Vagina (tissue), 2 donors: ENCODE measurements around the gene TM9SF4. TPM values are rescaled to one million over a fixed set of nuclear protein-coding genes. Genes with fewer than 3 reads are reported as not detected.

ENCODE experiments used
- DNase-seq, 2 donors: peaks; one replicate each; pipeline ENCODE4 v3.0.0-alpha.2; 2017; ENCODE audit errors: extremely low spot score in 2 of 2
- H3K27ac ChIP-seq: fragments of 200-600 bp; sonication (generic); one replicate; pipeline ENCODE4 v1.5.1; 2019
- H3K27me3 ChIP-seq: fragments of 200-600 bp; sonication (generic); one replicate; pipeline ENCODE4 v1.5.1; 2019
- H3K36me3 ChIP-seq, 2 donors: fragments of 200-600 bp; sonication (generic); one replicate each; pipeline ENCODE4 v1.5.1; 2017 to 2019
- H3K4me1 ChIP-seq: fragments of 200-600 bp; sonication (generic); one replicate; pipeline ENCODE4 v1.5.1; 2019
- H3K4me3 ChIP-seq, 2 donors: fragments of 200-600 bp; sonication (generic); 1 replicate in 1 of 2; 2 replicates in 1 of 2; pipeline ENCODE4 v1.5.1; 2016 to 2019
- H3K9me3 ChIP-seq: fragments of 200-600 bp; sonication (generic); one replicate; pipeline ENCODE4 v1.5.1; 2019
- CTCF ChIP-seq, 3 experiments: fragments of 450-650 bp in 2 of 3; fragments of 200-600 bp in 1 of 3; sonication (generic) in 1 of 3; IDR thresholded peaks; one replicate each; pipeline ENCODE4 v1.5.1; 2017 to 2019; ENCODE audit warnings: antibody characterized with exemption in 3 of 3, mild to moderate bottlenecking in 2 of 3, moderate library complexity in 2 of 3
- POLR2A ChIP-seq, 2 donors: fragments of 450-650 bp; IDR thresholded peaks; one replicate each; pipeline ENCODE4 v1.6.1; 2017; ENCODE audit warnings: antibody characterized with exemption in 2 of 2, mild to moderate bottlenecking in 2 of 2, moderate library complexity in 2 of 2
- POLR2AphosphoS5 ChIP-seq, 2 donors: sonication (generic); formaldehyde crosslinking; IDR thresholded peaks; one replicate each; pipeline ENCODE4 v1.9.0; 2017; ENCODE audit warnings: antibody characterized with exemption in 2 of 2, mild to moderate bottlenecking in 2 of 2, low read depth in 1 of 2; ENCODE audit not compliant: insufficient read depth in 1 of 2
- intact Hi-C: fragments of 100-400 bp; cut with DNase I; formaldehyde crosslinking; loops from one replicate; pipeline ENCODE4 v1.15.1; 2023
- total RNA-seq: library from RNA; depleted of rRNA; stranded (reverse); fragments of >200 nt; gene quantifications from one replicate; pipeline ENCODE4 v1.2.3, GENCODE V29; 2016

Gene TM9SF4
- total RNA-seq, 1 donor from 2014 or later: 32.2 TPM

DNA sequence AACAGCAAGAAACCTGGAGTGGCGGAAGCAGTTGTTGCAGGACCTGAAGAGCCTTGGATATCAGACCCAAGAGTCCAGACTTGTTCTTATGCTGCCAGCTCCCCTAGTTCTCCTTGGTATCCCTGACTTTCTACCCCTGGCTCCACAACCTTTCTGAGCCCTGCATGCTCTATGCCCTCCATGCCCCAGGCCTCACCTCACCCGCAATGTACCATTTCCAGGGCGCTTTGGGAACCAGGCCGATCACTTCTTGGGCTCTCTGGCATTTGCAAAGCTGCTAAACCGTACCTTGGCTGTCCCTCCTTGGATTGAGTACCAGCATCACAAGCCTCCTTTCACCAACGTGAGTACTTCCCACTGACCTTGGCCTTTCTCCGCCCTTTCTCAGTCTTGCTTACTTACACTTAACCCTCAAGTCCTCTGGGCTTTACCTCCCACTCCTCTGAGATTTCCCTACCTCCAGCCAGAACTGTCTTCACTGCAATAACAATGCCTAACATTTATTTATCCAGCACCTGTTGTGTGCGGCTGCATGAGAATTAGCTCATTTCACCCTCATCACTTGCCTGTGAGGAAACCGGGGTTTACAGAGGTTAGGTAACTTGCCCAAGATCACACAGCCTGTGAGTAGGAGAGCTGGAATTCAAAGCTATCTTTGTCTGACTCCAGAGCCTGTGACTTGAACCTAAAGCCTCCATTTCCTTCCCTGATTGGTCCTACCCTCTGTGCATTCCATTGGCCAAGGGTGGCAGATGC is 100.5 kb downstream of the TM9SF4 start:
- no peaks in the 10 kb centered on the region for H3K27me3 ChIP-seq
- no peak for DNase-seq
- H3K9me3 ChIP-seq: no peaks in the 10 kb centered on the region
- peaks cover 41% of the 10 kb centered on the region for H3K4me1 ChIP-seq
- intact Hi-C loops: loop anchor here (10.0 kb wide), 1 partner anchor 255 kb away; no protein-coding TSS in a partner anchor
- no peak overlapping the region for H3K27ac ChIP-seq
- H3K36me3 ChIP-seq: peaks cover 0 to 7% of the 10 kb centered on the region in 2 donors
- no peak overlapping the region for H3K4me3 ChIP-seq
- TF ChIP-seq POLR2AphosphoS5 (IDR thresholded peaks at IDR 0.05; ENCODE audit: insufficient read depth in 1 of 2, low read depth in 1 of 2) (no peak), CTCF (IDR thresholded peaks at IDR 0.05) (no peak), POLR2A (IDR thresholded peaks at IDR 0.05) (no peak)

GRCh38 chr20:32213870-32214269 is 104.4 kb downstream of the TM9SF4 start:
- DNase-seq: no peak
- Histone ChIP-seq H3K27ac (no peak overlapping the region), H3K4me1 (peaks cover 11% of the 10 kb centered on the region), H3K4me3 (no peak overlapping the region), H3K27me3 (no peaks in the 10 kb centered on the region), H3K36me3 (peaks cover 0 to 22% of the 10 kb centered on the region in 2 donors), H3K9me3 (no peaks in the 10 kb centered on the region)
- TF ChIP-seq POLR2A (IDR thresholded peaks at IDR 0.05) (no peak), POLR2AphosphoS5 (IDR thresholded peaks at IDR 0.05; ENCODE audit: insufficient read depth in 1 of 2, low read depth in 1 of 2) (no peak), CTCF (IDR thresholded peaks at IDR 0.05) (no peak)
- intact Hi-C loops: loop anchor here (10.0 kb wide), 1 partner anchor 251 kb away; no protein-coding TSS in a partner anchor

GRCh38 chr20:32215147-32215546 is 105.6 kb downstream of the TM9SF4 start:
- DNase-seq: no peak
- Histone ChIP-seq H3K27me3 (no peaks in the 10 kb centered on the region), H3K27ac (no peak overlapping the region), H3K4me1 (no peaks in the 10 kb centered on the region), H3K9me3 (no peaks in the 10 kb centered on the region), H3K36me3 (peaks cover 0 to 22% of the 10 kb centered on the region in 2 donors), H3K4me3 (no peak overlapping the region)
- no peak for TF ChIP-seq POLR2A (IDR thresholded peaks at IDR 0.05)
- TF ChIP-seq CTCF (IDR thresholded peaks at IDR 0.05): no peak
- TF ChIP-seq POLR2AphosphoS5 (IDR thresholded peaks at IDR 0.05; ENCODE audit: insufficient read depth in 1 of 2, low read depth in 1 of 2): no peak
- intact Hi-C loops: loop anchor here (10.0 kb wide), 1 partner anchor 250 kb away; no protein-coding TSS in a partner anchor

DNA sequence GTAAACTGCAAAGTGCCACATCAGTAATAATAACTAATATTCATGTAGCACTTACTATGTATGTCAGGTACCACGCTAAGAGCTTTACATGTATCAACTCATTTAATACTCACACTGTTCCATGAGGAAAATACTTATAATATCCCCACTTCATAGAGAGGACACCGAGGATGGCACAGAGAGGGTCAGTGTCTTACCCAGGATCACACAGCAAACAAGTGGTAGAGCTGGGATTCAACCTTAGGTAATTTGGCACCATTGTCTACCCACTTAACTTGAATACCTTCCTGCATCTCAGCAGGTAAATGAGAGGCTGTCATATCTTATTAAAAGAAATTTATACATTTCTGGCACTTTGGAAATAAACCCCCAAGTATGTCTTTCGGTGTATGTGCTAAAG is 106.2 kb downstream of the TM9SF4 start:
- Histone ChIP-seq H3K27ac (no peak overlapping the region), H3K36me3 (peaks cover 0 to 22% of the 10 kb centered on the region in 2 donors), H3K9me3 (no peaks in the 10 kb centered on the region), H3K27me3 (no peaks in the 10 kb centered on the region), H3K4me1 (no peaks in the 10 kb centered on the region), H3K4me3 (no peak overlapping the region)
- intact Hi-C loops: loop anchor here (10.0 kb wide), 1 partner anchor 249 kb away; no protein-coding TSS in a partner anchor
- TF ChIP-seq POLR2AphosphoS5 (IDR thresholded peaks at IDR 0.05; ENCODE audit: insufficient read depth in 1 of 2, low read depth in 1 of 2): no peak
- TF ChIP-seq POLR2A (IDR thresholded peaks at IDR 0.05): no peak
- no peak for TF ChIP-seq CTCF (IDR thresholded peaks at IDR 0.05)
- DNase-seq: no peak
